GM18907 (cell line): Measurements from ENCODE around the gene SLC4A8.
"Not testable (repeated sequence)": the region's sequence is repeated elsewhere in the genome, so short reads cannot be mapped to it uniquely, and the experiment has no call there.

Source experiments
- ATAC-seq: cut with Tn5 transposase; IDR thresholded peaks from one replicate; pipeline ENCODE4 v1.9.1; 2021; ENCODE audit warnings: mild to moderate bottlenecking, moderate library complexity; ENCODE audit not compliant: unreplicated experiment

Gene SLC4A8

DNA sequence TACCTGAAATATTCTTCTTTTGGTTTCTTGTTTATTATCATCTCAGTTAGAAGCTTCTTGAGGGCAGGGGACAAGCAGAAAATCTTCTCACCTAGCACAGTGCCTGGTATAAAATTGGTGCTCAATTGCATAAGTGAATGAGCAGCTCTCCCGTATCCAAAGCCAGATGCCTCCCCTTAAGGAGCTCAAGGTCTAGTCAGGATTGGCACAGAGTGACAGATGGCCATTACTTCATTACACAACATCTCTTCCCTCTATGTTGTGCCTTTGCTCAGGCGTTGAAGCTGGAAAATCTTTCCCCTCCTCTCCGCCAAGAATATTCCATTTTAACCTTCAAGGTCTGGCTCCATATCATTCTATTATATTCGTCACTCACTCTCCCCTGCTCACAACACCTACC, 3.6 kb downstream of the SLC4A8 start:
- ATAC-seq: no peak

DNA sequence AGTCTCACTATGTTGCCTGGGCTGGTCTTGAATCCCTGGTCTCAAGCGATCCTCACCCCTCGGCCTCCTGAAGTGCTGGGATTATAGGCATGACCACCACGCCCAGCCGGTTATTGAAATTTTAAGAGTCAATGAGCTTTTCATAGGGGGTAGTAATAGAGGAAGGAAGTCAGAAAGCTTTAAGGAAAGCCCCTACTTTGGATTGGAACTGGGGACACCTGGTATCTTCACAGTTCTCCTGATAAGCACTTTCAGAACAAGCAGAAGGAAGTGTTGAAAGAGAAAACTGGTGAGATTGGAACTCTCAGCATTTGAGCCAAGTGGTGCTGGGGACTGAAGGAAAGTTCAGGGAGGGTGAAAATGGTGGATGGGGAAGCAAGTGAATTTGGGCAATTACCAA, 5.1 kb downstream of the SLC4A8 start:
- ATAC-seq: no peak

DNA sequence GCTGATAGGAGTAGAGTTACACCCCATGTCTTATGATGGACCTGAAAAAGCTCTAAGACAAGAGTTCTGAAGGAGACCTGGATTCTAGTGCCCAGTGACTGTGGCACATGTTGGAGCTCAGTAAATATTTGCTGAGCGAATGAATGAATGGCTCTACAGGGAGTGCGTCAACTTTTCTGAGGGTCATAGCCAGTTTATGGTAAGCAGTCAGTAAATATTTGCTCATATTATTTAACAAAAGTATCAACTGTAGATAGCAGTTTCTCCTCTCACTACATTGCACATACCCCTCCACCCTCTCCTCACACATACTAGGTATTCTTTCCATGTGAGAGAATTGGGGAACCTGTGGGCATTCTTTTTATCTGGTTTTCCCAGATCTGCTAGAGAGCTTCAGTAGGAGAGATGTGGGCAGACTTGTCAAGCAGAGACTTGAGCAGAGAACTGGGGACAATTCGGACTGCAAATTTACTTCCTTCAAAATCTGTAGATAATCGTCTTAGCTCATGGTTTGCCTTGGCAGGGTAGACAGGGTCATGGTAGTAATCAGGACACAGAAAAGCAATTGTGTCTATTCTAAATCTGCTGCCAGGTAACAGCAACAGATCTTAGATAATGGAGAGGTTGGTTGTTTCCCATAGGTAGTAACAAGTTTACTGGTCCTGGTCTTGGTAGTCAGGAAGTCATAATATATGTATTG, 5.7 kb downstream of the SLC4A8 start:
- ATAC-seq: no peak

DNA sequence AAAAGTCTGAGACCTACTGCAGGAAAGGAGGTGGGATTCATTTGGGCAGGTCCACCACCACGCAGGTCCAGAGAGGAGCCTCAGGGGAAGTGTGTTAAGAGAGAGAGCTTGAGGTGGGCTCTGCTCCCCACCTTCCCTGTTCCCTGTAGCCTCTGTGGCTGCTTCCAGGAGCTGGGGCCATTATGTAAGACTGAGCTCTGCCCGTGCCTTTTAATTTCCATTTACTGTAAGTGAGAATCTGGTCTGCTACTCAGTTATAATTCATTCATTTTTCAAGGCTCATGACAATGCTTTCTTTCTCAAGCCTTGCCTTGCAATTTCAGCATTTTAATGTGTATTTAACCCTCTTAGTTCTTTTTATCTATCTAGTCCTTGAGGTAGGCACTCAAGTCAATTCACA, 8.3 kb downstream of the SLC4A8 start:
- ATAC-seq: no peak

DNA sequence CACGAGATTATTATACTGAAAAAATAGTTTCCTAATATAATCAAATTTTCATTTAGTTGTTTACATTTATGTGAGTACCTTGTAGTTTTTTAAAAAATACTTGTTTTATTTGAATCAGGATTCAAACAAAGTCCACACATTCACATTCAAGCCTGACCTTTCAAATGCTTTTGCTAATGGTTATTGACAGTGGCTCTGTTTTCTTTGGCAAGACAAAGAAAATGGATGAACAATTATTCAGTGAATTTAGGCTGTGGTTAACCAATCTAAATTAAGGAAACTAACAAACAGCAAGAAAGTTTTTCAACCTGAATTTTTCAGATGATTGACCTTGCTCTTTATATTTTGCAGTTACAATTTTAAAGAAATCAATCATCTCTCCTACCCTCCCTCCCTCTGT, 9.7 kb downstream of the SLC4A8 start:
- no peak for ATAC-seq

DNA sequence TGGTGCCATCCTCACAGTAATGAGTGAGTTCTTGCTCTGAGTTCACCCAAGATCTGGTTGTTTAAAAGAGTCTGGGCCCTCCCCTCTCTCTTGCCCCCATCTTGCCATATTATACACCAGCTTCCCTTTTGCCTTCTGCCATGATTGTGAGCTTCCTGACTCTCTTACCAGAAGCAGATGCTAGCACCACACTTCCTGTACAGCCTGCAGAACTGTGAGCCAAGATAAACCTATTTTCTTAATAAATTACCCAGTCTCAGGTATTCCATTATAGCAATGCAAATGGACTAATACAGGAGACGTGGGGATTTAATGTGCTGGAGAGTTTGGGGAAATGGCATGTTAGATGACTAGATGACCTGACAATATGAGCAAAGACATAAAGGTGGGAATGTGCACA, 12.8 kb downstream of the SLC4A8 start:
- no peak for ATAC-seq

DNA sequence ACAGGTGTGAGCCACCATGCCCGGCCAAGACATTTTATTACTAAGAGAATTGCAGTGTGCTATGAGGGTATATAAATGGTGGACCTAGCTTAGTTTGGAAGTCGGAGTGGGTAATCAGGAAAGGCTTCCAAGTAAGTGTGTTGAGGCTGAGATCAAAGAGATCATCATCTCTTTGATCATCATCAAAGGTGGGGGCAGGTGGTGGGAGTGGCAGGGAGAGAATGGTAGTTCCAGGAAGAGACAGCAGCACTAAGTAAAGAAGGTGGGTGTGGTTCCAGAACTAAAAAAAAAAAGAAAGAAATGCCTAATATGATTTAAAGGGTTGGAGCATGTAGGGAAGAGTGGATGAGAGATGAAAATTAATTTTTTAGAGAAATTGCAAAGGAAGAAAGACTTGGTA, 14.7 kb downstream of the SLC4A8 start:
- ATAC-seq: no peak

DNA sequence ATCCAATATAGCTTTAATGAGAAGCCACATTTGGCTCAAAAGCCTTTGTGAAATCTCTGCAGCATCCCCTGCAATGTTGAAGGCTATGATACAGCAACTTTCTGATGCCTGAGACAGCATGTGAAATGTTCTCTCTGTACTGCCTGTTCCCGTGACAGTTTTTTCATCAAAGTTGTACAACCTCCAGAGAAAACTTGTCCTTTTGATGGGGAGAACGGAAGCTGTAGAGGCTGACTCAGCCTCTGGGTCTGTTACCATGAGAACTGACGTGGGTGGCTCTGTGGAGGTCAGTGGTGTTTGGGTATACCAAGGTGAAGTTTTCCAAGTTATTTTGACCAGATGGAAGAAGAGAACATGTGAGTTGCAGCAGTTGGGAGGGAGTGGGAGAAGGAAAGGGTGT, 17.0 kb downstream of the SLC4A8 start:
- no peak for ATAC-seq

DNA sequence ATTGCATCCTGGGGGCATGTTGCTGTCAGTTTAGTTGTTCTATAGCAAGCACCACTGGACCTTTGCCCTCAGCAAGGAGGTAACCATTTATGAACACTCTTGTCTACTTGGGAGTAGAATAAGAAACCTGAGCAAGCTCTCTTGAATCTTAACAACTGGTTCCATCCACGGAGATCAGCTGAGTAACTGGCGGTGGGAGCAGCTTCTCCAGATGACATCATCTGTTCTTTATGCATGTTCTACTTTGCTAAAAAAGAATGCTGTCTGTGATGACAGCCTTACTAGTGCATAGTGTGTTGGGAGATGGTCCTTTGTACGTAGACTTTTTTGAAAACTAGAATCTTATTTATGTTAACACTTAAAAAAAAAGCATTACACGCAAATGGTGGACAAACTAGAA, 17.7 kb downstream of the SLC4A8 start:
- no peak for ATAC-seq

DNA sequence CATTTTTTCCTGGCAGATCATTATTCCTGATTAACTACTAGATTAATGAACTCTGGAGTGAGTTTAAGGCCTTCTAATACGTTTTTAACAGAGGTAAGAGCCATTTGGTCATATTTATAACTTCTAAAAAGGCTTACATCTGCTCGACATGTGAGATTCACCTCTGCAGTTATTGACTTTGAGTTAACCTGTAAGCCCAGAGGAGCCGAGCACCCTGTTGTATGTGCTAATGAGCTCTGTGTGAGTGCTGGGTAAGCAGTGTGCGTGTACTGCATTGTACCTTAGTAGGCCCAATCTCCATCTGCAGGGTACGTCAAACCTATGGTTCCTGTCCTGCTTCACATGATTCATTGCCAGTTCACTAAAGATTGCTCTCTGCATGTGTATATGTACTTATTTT, 18.9 kb downstream of the SLC4A8 start:
- no peak for ATAC-seq

DNA sequence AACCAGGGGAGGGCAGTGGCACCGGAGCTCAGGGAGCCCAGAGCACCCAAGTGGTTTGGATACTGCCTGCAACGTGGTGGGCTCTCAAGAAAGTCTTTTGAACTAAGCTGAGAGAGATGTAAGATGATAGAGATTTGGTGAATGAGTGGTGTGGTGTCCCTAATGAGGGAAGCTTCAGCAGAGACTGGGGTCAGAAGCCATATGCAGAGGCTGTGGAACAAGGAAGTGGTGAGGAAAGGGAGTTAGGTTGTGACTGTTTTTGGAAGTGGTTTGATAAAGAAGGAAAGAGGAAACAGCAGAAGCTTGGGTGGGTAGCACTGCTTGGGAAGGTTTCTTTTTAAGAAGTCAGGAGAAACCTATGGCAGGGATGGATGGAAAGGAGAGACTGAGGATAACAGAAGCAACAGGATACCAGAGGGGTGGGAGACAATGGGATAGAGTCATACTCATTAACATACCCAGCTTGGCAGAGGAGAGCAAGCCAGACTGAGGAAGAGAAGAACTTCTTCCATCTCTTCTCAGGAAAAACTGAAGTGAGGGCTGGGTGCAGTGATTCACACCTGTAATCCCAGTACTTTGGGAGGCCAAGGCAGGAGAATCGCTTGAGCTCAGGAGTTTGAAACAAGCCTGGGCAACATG, 24.1 kb downstream of the SLC4A8 start:
- no peak for ATAC-seq

DNA sequence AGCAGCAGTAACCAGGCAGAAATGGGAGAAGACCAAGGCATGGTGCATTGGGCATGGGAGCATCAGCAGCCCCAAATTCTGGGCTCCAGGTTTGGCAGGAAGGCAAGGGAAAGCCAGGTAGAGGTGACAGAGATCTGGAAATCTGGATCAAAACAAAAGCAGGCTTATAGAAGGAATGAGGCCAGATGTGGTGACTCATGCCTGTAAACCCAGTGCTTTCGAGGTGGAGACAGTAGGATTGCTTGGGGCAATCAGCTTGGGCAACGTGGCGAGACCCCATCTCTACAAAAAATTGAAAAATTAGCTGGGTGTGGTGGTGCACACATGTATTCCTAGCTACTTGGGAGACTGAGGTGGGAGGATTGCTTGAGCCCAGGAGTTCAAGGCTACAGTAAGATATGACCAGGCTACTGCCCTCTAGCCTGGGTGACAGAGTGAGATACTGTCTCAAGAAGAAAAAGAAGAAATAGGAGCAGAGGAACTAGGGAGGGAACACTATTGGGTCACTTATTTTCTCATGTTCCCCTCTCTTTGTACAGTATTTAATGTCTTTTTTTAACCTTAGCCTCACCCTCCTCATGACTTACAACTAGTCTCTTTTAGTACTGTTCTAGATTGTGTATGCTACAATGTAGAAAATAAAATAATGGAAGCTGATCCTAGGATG, 25.1 kb downstream of the SLC4A8 start:
- no peak for ATAC-seq

DNA sequence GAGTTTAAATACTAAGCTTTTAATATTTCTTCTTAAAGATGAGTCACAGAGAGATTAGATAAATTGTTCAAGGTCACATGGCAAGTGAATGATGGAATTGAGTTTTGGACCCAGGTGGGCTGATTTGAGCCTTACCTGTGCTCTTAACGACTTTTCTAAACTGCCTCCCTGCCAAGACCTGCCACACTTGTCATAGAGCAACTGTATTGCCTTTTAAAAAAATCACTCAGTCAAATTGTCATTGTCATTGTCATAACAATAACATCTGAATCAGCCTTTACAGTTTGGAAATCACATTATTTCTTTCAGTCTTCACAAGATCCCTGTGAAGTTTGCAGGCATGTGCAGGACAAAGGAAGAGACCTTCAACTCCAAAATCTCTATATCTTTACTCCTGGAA, 25.7 kb downstream of the SLC4A8 start:
- no peak for ATAC-seq

DNA sequence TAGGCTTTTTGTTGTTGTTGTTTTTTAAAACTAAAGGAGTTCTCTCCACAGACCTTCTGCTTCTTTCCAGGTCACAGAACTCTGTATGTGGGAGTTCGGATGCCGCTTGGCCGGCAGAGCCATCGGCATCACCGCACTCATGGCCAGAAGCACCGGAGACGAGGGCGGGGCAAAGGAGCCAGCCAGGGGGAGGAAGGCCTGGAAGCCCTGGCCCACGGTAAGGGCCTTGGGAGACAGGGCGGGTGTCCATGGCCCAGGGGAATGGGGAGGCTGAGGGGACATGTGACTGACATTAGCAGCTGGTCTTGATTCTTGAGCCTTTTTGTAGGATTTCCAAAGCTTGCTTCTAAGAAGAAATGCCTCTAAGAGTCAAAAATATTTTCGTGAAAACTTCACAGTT, 26.2 kb downstream of the SLC4A8 start:
- ATAC-seq: no peak

DNA sequence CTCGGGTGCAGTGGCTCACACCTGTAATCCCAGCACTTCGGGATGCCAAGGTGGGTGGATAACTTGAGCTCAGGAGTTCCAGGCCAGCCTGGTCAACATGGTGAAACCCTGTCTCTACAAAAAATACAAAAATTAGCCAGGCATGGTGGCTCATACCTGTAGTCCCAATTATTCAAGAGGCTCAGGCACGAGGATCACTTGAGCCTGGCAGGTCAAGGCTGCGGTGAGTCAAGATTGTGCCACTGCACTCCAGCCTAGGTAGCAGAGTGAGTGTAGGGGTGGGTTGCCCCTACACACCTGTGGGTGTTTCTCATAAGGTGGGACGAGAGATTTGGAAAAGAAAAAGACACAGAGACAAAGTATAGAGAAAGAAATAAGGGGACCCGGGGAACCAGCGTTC, 29.4 kb downstream of the SLC4A8 start:
- ATAC-seq: not testable (repeated sequence)

DNA sequence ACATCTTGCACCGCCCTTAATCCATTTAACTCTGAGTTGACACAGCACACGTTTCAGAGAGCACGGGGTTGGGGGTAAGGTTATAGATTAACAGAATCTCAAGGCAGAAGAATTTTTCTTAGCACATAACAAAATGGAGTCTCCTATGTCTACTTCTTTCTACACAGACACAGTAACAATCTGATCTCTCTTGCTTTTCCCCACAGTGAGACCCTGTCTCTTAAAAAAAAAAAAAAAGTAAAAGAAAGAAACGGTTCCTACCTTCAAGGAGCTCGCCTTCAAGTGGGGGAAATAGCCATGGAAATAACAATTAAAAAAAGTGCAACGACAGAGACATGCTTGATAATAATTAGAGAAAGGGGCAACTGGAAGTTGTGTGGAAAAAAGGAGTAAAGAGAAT, 30.4 kb downstream of the SLC4A8 start:
- ATAC-seq: not testable (repeated sequence)

DNA sequence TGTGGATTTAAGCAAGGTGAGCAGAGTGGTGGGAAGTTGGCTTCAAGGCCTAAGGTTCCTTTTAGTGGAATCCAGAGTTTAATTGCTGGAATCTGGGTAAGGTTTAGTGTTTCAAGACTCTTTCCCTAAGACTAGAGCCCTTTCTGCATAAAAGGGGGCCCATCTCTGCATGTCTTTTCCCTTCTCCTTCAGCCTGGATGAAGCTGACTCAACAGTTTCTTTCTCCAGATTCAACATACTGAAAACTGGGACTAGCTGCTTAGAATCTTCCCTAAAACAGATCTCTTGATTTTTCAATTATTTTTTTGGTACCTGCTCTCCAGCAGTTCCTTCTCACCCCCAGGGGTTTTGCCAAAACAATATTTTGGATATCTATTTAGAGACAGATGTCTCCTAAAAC, 34.0 kb downstream of the SLC4A8 start:
- no peak for ATAC-seq

DNA sequence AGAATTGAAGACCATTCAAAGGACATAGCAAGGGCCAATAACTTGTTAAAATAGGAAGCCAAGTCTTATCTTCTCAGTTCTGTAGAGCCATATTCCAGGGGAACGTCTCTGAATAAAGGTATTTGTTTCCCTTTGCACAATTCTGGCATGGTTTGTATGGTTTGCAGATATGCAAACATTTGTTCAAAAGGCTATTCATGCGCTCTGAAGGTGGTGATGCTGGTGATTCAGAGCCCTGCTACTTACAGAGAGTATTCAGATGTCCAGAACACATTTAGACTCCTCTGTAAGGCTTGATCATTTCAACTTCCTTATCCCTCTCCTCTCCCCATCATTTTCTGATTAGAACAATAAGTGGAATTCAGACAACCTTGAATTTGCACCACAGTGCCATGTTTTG, 35.9 kb downstream of the SLC4A8 start:
- no peak for ATAC-seq

DNA sequence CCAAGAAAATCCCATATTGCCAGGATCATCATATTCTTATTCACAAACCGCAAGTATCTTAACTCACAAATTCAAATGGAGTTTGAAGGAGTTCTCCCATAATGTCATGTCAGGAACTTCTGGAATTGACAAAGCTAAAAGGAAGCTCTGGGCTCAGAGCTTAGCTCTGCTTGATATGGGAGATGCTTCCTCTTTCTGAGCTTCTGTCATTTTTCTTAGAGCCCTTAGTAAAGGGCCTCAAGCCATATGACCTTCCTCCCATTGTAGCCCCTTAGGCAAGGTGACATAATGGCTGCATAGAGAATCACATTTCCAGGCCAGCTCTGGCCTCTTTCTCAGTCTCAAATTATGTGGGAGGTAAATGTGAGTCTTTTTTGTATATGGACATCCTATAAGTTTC, 40.9 kb downstream of the SLC4A8 start:
- ATAC-seq: no peak

DNA sequence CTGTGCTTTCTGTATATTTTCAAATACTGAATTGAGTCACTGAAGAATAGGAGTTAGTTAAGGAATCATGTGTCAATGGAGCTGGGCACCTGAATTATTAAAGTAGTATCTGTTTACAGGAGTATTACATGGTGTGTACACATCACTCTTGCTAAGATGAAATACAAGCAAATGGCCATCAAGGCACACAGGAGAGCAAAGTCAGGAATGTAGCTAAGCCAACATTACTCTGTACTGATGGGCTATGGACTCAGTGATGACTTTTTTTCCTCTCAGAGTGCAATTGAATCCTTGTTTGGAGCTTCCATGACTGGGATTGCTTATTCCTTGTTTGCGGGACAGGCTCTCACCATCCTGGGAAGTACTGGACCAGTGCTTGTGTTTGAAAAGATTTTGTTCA, 45.5 kb downstream of the SLC4A8 start:
- no peak for ATAC-seq

DNA sequence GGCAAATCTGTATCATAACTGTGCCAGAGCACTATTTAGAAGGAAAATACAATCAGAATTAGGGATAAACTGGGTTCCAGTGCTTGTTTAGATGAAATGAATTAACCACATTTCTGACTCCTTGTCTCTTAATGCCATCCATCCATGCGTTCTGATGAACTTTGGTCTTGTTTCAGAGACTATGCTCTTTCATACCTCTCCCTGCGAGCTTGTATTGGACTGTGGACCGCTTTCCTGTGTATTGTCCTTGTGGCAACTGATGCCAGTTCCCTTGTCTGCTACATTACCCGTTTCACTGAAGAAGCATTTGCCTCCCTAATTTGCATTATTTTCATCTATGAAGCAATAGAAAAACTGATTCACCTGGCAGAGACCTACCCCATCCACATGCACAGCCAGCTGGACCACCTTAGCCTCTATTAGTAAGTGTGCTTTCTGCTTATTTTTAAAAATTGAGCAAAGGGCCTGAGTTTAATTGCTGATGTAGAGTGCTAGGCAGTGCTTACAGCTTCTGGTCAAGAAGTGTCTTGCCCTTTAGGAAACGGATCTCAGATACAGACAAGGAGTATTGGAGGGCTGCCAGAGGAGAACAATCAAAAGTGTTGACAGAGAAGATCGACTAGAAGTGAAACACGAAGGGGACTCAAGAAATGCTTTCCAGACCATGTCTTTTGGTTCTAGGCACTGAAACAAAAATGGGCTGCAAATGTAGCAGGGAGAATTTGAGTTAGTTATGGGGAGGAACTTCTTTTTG, 46.7 kb downstream of the SLC4A8 start:
- no peak for ATAC-seq

DNA sequence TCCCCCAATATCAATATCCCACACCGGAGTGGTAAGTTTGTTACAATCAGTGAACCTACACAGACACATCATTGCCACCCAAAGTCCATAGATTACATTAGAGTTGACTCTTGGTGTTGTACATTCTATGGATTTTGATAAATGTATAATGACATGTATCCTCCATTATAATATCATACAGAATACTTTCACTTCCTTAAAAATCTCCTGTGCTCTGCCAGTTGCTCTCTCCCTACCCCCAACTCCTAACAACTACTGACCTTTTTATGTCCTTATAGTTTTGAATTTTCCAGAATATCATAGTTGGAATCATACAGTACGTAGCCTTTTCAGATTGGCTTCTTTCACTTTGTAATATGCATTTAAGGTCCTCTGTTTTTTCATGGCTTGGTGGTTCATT, 48.4 kb downstream of the SLC4A8 start:
- no peak for ATAC-seq
